ENCODE data around the gene SHC2. TPM values are rescaled to one million over a fixed set of nuclear protein-coding genes. Genes with fewer than 3 reads are reported as not detected.

SHC2 gene
- total and polyA plus RNA-seq, 9 of the 15 experiments (the other 6 are each of a cell fraction or from before 2014, with no cell fraction given): 0.14 to 0.36 (median 0.17) TPM; not detected in 5

GRCh38 chr19:463483-464207 is 2.8 kb upstream of the SHC2 start:
- H2AFZ ChIP-seq (ENCODE audit: low read depth, low read length): no peak overlapping the region
- H3K9ac ChIP-seq (ENCODE audit: insufficient read depth in 1 of 2, low read depth in 2 of 2, low read length in 2 of 2): peak overlapping the region in 1 of 2 experiments; percentile 45; a peak in 1 of 4 replicates
- no peaks in the 10 kb centered on the region; the same call in 1 of the 2 replicates for H3K9me3 ChIP-seq (replicated peaks; ENCODE audit: control insufficient read depth, insufficient read depth, low read depth, low read length)
- H3K36me3 ChIP-seq (ENCODE audit: control insufficient read depth, insufficient read depth, low read length): no peaks in the 10 kb centered on the region
- DNase-seq (ENCODE audit: extremely low read depth in 1 of 4, low spot score in 3 of 4) (no peak), FAIRE-seq (no peak), ATAC-seq (no peak)
- no peak for TF ChIP-seq EGR1 (conservative IDR thresholded peaks at IDR 0.05)
- TF ChIP-seq POLR2H (tag; IDR thresholded peaks at IDR 0.05; ENCODE audit: low read depth): no peak
- TF ChIP-seq TFAP4 (CRISPR knock-in tag; IDR thresholded peaks at IDR 0.05; ENCODE audit: borderline replicate concordance): 0 out of 2 replicates have a peak, but pooled peaks have one; percentile 21
- no peak for TF ChIP-seq NR0B1 (IDR thresholded peaks at IDR 0.05; ENCODE audit: partially characterized antibody)
- no peak for TF ChIP-seq HNRNPLL (IDR thresholded peaks at IDR 0.05; ENCODE audit: low read depth, low read length, poor library complexity, severe bottlenecking)
- no peak for TF ChIP-seq HNRNPH1 (optimal IDR thresholded peaks at IDR 0.05; ENCODE audit: low read depth, low read length)
- TF ChIP-seq MEF2A (IDR thresholded peaks at IDR 0.05; ENCODE audit: control insufficient read depth, low read depth, low read length): no peak
- TF ChIP-seq, protein P1, sequence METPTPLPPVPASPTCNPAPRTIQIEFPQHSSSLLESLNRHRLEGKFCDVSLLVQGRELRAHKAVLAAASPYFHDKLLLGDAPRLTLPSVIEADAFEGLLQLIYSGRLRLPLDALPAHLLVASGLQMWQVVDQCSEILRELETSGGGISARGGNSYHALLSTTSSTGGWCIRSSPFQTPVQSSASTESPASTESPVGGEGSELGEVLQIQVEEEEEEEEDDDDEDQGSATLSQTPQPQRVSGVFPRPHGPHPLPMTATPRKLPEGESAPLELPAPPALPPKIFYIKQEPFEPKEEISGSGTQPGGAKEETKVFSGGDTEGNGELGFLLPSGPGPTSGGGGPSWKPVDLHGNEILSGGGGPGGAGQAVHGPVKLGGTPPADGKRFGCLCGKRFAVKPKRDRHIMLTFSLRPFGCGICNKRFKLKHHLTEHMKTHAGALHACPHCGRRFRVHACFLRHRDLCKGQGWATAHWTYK (CRISPR knock-in tag; IDR thresholded peaks at IDR 0.05): no peak
- H3K9me1 ChIP-seq (ENCODE audit: control insufficient read depth, insufficient read depth, low read length): no peaks in the 10 kb centered on the region
- H3K4me3 ChIP-seq: no peak overlapping the region
- 62% methylated on average over 19 of the region's 35 CpGs for WGBS (ENCODE audit: insufficient coverage, low coverage, missing lambda C conversion rate)
- intact Hi-C loops (cut with micrococcal nuclease): no loop called here
- H3K27me3 ChIP-seq (ENCODE audit: control insufficient read depth in 2 of 2, insufficient read depth in 2 of 2, low read length in 2 of 2): 0 out of 5 replicates have a peak, but pooled peaks cover 0 to 4% of the 10 kb centered on the region in 2 experiments
- no peaks in the 10 kb centered on the region for H3K79me2 ChIP-seq (ENCODE audit: control insufficient read depth, insufficient read depth, low read length)
- peaks cover 5 to 43% of the 10 kb centered on the region in 2 experiments; a peak in 4 of 5 replicates for H3K4me1 ChIP-seq (replicated peaks in 1 of 2; ENCODE audit: control insufficient read depth in 2 of 2, insufficient read depth in 2 of 2, low read length in 2 of 2)
- in situ Hi-C loops (cut with MboI): no loop called here
- H3K4me2 ChIP-seq (ENCODE audit: insufficient read depth, low read length): no peak overlapping the region
- H3K27ac ChIP-seq (ENCODE audit: extremely low read depth, low read depth, low read length): no peak overlapping the region
- ChIA-PET CTCF (ENCODE audit: low intra/inter-chr PET ratio) (no interaction called here), POLR2A (interaction anchor here (0.7 to 1.0 kb wide), 3 partner anchors 9 to 149 kb away, joined by 3 read pairs; no protein-coding TSS in a partner anchor)
- H4K20me1 ChIP-seq (replicated peaks; ENCODE audit: control insufficient read depth, insufficient read depth, low read length): 0 out of 2 replicates have a peak, but pooled peaks cover 2% of the 10 kb centered on the region
- no TSS peak for BruUV-seq (replicated peaks)

Measured in K562 (cell line).